Naive B cell (primary cell): ENCODE measurements around the gene MAP2K5. TPM values are rescaled to one million over a fixed set of nuclear protein-coding genes. Genes with fewer than 3 reads are reported as not detected.
A peak's percentile ranks its signal among the peaks of the same experiment; 100 is the strongest.

Experiments used
- ATAC-seq, 2 donors: fragments of 150-1000 bp; cut with Tn5 transposase; 2 replicates each; pipeline ENCODE4 v1.10.0; 2021; ENCODE audit warnings: low read depth in 2 of 2, mild to moderate bottlenecking in 2 of 2, moderate library complexity in 2 of 2
- DNase-seq: peaks from one replicate; pipeline ENCODE4 v3.0.0; 2022
- H3K27ac Mint-ChIP-seq, 6 donors: one replicate each; pipeline ENCODE4 v1.8.0; 2020 to 2022; ENCODE audit warnings: mild to moderate bottlenecking in 6 of 6, mixed read lengths in 6 of 6, moderate library complexity in 5 of 6, inconsistent platforms in 2 of 6
- H3K27me3 Mint-ChIP-seq, 3 donors: one replicate each; pipeline ENCODE4 v1.8.0; 2021 to 2022; ENCODE audit warnings: mixed read lengths in 3 of 3, mild to moderate bottlenecking in 1 of 3
- H3K36me3 Mint-ChIP-seq, 2 donors: one replicate each; pipeline ENCODE4 v1.8.0; 2020 to 2022; ENCODE audit warnings: mixed read lengths in 2 of 2, inconsistent platforms in 1 of 2, mild to moderate bottlenecking in 1 of 2
- H3K4me1 Mint-ChIP-seq, 3 donors: one replicate each; pipeline ENCODE4 v1.8.0; 2020 to 2022; ENCODE audit warnings: mixed read lengths in 3 of 3, inconsistent platforms in 1 of 3, mild to moderate bottlenecking in 1 of 3, moderate library complexity in 1 of 3
- H3K4me3 Mint-ChIP-seq, 8 donors: one replicate each; pipeline ENCODE4 v1.8.0; 2020 to 2022; ENCODE audit warnings: mild to moderate bottlenecking in 8 of 8, mixed read lengths in 8 of 8, moderate library complexity in 8 of 8, inconsistent platforms in 2 of 8
- H3K9me3 Mint-ChIP-seq, 7 donors: one replicate each; pipeline ENCODE4 v1.8.0; 2020 to 2022; ENCODE audit warnings: mixed read lengths in 7 of 7, mild to moderate bottlenecking in 5 of 7, inconsistent platforms in 2 of 7, moderate library complexity in 1 of 7
- polyA plus RNA-seq, 6 donors: library from polyadenylated mRNA; unstranded; fragments of 300-500 nt; fragmentation: Illumina TruSeq; gene quantifications; one replicate each; pipeline ENCODE4 v1.2.3, GENCODE V29; 2021; ENCODE audit warnings: low read depth in 6 of 6

The MAP2K5 gene
- polyA plus RNA-seq, 6 donors from 2014 or later = 11.4 to 23.1 (median 14.7) TPM

DNA sequence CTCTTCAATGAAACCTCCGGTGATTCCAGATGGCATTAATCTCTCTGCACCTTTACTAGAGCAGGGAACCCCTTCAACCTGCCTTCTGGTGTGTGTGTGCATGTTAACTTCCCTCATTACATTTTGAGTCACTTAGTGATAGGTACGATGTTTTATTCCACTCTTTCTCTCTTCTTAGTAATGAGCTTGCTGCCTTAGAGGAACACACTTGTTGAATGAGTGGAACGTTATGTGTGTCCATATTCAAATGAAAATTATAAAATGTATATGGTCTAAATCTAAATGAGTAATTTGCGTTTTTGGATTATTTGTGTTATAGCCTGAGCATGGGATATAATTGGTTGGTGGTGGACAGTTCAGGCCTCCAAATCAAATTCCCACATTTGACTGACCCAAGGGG lies 12.1 kb downstream of the MAP2K5 start:
- peaks cover 0 to 8% (median 4%) of the 10 kb centered on the region in 7 donors for H3K9me3 Mint-ChIP-seq

DNA sequence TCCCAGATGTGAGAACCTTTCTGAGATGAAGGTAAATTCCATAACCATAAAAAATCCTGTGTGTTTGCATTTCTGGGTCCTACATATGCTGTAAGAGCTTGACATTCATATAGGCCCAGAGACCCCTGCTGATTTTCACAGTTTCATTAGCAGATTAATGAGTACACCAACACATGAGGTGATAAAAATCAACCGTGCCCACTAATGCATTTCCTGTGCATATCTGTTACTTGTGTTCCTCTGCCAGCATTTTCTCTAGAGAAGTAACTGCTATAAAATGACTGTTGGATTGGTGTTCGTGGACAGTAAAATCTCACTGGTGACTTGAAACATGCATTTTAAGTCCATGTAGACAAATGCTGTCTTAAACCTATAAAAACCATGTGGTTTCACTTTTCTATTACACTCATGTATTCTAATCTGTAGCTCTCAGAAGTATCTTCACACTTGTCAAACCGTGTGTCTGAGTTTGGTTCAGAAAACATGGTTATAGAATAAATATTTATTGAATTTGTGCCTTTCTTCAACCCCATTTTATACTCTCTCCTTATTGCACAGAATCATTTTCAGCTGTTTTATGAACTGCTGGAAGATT lies 14.6 kb downstream of the MAP2K5 start:
- Mint-ChIP-seq H3K9me3 (peaks cover 0 to 8% (median 4%) of the 10 kb centered on the region in 7 donors), H3K4me3 (no peak overlapping the region), H3K4me1 (peaks cover 4 to 31% (median 8%) of the 10 kb centered on the region in 3 donors), H3K27ac (peak overlapping the region in 1 of 6 donors; percentile 8), H3K36me3 (peaks cover 18 to 43% of the 10 kb centered on the region in 2 donors), H3K27me3 (no peaks in the 10 kb centered on the region)
- no peak for ATAC-seq
- DNase-seq = no peak

More for the DNA sequence above, 12.1 kb downstream of the MAP2K5 start:
- Mint-ChIP-seq H3K4me1 (peaks cover 2 to 19% (median 4%) of the 10 kb centered on the region in 3 donors), H3K36me3 (peaks cover 18 to 36% of the 10 kb centered on the region in 2 donors), H3K27ac (peak overlapping the region in 1 of 6 donors; percentile 72), H3K4me3 (no peak overlapping the region), H3K27me3 (no peaks in the 10 kb centered on the region)
- DNase-seq (no peak), ATAC-seq (no peak)

DNA sequence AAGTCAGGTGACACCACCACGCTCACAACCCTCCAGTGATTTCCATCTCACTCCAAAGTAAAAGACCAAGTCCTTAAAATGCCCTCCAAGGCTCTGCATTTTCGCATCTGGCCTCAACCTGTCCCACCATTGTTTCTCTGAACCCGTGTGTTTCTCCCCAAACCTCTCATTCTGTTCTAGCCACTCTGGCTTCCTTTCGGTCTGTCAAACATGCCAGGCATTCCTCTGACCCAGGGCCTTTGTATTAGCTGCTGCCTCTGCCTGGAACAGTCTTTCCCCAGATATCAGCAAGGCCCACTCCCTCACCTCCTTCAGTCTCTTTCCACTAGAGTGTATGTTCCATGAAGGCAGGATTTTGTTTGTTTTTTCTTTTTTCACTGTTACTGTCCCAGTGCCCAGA lies 16.0 kb downstream of the MAP2K5 start:
- Mint-ChIP-seq H3K27ac (peak overlapping the region in 3 of 6 donors; percentile 3 to 67 (median 15)), H3K4me3 (no peak overlapping the region), H3K27me3 (no peaks in the 10 kb centered on the region), H3K4me1 (peaks cover 4 to 31% (median 8%) of the 10 kb centered on the region in 3 donors), H3K36me3 (peaks cover 18 to 48% of the 10 kb centered on the region in 2 donors), H3K9me3 (peaks cover 0 to 8% (median 4%) of the 10 kb centered on the region in 7 donors)
- DNase-seq (no peak), ATAC-seq (no peak)

DNA sequence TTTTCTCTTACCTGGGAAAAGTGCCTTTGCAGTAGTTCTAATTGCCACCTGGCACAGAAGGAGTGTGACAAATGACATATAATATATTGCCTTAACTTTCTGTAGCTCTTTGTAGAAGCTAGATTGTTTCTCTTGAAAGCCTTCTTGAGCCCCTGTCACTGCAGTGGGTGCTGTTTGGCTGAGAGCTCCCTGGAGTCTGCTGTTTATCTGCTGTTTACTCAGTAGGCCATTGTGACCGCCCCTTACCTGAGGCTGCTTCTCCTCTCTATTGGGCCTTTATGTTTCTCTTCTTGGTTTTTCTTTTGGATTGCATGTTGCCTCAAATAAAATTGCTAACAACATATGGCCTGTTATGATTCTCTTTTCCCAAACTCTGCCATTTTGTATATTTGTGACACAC lies 16.7 kb downstream of the MAP2K5 start:
- H3K4me3 Mint-ChIP-seq = no peak overlapping the region
- H3K9me3 Mint-ChIP-seq = peaks cover 0 to 8% (median 4%) of the 10 kb centered on the region in 7 donors
- DNase-seq (no peak), ATAC-seq (no peak)
- H3K27me3 Mint-ChIP-seq = no peaks in the 10 kb centered on the region
- peaks cover 18 to 48% of the 10 kb centered on the region in 2 donors for H3K36me3 Mint-ChIP-seq
- no peak overlapping the region for H3K27ac Mint-ChIP-seq
- H3K4me1 Mint-ChIP-seq = peaks cover 4 to 36% (median 11%) of the 10 kb centered on the region in 3 donors

DNA sequence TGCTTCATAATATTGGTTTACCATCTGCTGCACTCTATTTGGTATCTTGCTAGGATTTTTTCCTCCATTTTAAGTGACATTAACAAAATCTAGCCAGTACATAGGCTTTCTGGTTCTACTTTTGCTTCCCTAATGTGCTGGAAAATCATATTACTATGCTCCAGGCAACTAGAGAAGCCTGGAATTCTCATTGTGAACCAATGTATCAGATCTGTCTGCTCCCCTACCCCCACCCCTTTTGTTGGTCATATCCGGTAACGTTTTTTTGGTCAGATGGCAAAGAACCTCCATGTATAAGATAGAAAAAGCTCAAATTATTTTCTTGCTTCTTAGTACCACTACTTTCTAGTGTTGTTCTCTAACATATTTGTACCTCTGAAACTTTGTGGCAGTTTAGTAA lies 17.1 kb downstream of the MAP2K5 start:
- Mint-ChIP-seq H3K27ac (no peak overlapping the region), H3K4me3 (no peak overlapping the region), H3K9me3 (peaks cover 0 to 8% (median 4%) of the 10 kb centered on the region in 7 donors), H3K27me3 (no peaks in the 10 kb centered on the region), H3K4me1 (peaks cover 4 to 39% (median 16%) of the 10 kb centered on the region in 3 donors), H3K36me3 (peaks cover 18 to 45% of the 10 kb centered on the region in 2 donors)
- ATAC-seq = no peak
- DNase-seq = no peak

DNA sequence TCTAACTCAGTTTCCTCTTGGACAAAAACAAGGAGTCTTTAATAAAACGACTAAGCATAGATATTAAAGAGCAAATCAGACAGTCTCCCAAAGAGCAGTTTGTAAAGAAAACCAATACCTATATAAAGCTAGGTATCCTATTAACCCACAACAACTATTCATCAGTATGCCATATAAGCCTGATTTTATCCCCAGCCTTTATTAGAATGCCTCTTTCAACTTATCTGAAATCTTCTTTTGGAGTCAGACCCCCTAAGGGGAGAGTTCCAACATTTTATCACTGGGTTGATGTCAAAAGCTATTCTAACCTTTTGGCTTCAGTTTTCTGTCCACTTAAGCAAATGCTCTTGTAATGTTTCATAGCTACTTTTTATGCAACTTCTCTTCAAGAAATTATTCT lies 17.8 kb downstream of the MAP2K5 start:
- H3K9me3 Mint-ChIP-seq = peaks cover 0 to 8% (median 4%) of the 10 kb centered on the region in 7 donors
- H3K27me3 Mint-ChIP-seq = no peaks in the 10 kb centered on the region
- DNase-seq = no peak
- H3K4me3 Mint-ChIP-seq = no peak overlapping the region
- H3K36me3 Mint-ChIP-seq = peaks cover 11 to 38% of the 10 kb centered on the region in 2 donors
- peaks cover 9 to 41% (median 16%) of the 10 kb centered on the region in 3 donors for H3K4me1 Mint-ChIP-seq
- H3K27ac Mint-ChIP-seq = no peak overlapping the region
- no peak for ATAC-seq

DNA sequence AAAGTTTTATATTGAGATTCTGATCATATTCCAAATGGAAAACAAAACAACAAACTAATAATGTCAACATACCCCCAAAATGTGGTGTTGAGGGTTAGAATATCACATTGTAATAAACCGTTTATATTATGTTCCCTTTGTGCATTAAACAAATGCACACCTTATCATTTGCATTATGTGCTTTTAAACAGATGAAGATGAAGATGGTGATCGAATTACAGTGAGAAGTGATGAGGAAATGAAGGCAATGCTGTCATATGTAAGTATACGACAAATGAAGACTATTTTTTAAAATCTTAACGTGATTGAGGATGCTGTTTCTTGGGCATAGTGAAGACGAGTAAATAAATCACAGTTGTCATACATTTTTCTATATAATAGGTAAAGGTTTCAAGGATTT lies 20.6 kb downstream of the MAP2K5 start:
- Mint-ChIP-seq H3K9me3 (peaks cover 0 to 5% (median 4%) of the 10 kb centered on the region in 7 donors), H3K36me3 (peaks cover 10 to 32% of the 10 kb centered on the region in 2 donors), H3K27me3 (no peaks in the 10 kb centered on the region), H3K4me3 (no peak overlapping the region), H3K27ac (no peak overlapping the region), H3K4me1 (peaks cover 9 to 33% (median 12%) of the 10 kb centered on the region in 3 donors)
- no peak for ATAC-seq
- no peak for DNase-seq

DNA sequence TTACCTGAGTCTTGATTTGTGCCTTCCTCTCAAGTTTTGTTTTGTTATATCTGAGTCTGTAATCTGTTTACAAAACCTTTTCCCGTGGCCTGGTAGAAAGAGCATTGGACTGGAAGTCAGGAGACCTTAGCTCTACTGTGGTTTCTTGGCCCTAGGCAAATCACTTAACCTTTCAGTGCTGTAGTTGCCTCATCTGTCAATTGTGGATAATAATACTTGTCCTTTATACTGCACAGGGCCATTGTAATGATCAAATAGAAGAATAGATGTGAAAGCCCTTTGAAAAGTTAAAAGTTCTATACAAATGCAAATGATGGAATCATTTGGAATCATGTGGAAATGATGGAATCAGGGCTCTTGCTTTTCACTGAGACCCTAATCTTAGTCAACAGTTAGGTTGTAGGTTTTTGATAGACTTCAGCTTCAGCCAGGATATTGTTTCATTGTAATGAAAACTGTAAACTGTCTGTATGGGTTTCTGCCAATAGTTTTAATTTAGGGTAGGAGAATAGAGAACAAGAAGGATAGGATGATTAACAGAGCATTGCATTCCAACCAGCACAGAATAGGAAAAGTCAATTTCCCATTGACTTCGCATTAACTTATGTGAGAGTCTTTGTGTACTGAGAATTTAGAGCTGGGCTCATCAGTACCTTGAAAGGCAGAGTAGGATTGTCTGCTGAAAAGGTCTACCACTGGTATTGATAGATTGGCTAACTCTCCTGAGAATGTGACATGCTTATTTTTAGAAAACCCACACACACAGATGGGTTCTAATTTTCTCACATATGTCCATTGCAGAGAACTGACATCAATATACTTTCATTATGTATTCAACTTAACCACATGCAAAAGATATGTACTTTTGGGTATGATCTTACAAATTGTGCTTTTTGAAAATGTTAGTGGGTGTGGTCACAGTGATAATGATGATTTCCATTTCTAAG lies 21.8 kb downstream of the MAP2K5 start:
- Mint-ChIP-seq H3K9me3 (no peaks in the 10 kb centered on the region), H3K4me3 (no peak overlapping the region), H3K4me1 (peaks cover 9 to 31% (median 12%) of the 10 kb centered on the region in 3 donors), H3K36me3 (peaks cover 0 to 29% of the 10 kb centered on the region in 2 donors), H3K27me3 (no peaks in the 10 kb centered on the region), H3K27ac (peak overlapping the region in 1 of 6 donors; percentile 54)
- ATAC-seq (peak; percentile 21 to 60), DNase-seq (no peak)

DNA sequence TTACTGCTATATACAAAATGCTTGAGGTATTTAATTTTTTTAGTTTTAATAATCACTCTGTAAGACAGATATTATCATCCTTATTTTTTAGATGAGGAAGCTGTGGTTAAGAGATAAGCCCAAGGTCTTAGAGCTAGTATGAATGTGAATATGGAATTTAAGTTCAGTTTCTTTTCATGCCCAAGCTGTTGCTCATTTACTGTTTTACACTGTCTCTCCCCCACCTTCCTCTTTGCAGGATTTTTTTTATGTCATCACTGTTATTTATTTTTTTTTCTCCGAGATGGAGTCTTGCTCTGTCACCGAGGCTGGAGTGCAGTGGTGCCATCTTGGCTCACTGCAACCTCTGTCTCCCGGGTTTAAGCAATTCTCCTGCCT lies 22.5 kb downstream of the MAP2K5 start:
- peaks cover 0 to 22% of the 10 kb centered on the region in 2 donors for H3K36me3 Mint-ChIP-seq
- no peak for DNase-seq
- no peak overlapping the region for H3K4me3 Mint-ChIP-seq

DNA sequence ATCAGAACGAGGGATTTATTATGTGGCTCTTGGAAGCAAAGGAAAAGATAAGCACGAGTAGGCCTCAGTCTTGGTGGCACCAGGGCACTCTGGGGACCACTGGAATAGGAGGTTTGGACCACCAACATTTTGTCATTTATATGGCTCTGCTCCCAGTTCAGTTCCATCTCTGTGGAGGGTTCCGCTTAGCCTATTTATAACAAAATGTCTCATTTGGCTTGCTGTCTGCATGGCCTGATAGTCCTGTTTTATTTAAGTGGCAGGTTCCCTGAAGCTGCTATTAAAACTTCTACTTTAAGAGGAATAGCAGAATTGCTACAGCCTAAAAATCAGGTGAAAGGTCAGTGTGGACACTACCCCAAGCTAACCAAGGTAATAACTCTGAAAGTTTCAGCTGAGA lies 27.2 kb downstream of the MAP2K5 start:
- Mint-ChIP-seq H3K36me3 (peaks cover 0 to 17% of the 10 kb centered on the region in 2 donors), H3K4me3 (no peak overlapping the region), H3K9me3 (no peaks in the 10 kb centered on the region), H3K27ac (no peak overlapping the region), H3K27me3 (no peaks in the 10 kb centered on the region), H3K4me1 (peaks cover 8 to 15% (median 12%) of the 10 kb centered on the region in 3 donors)
- DNase-seq = no peak
- ATAC-seq = no peak

More for the DNA sequence above, 22.5 kb downstream of the MAP2K5 start:
- no peaks in the 10 kb centered on the region for H3K27me3 Mint-ChIP-seq
- H3K9me3 Mint-ChIP-seq = no peaks in the 10 kb centered on the region
- peak; percentile 9 to 21 for ATAC-seq
- H3K27ac Mint-ChIP-seq = peak overlapping the region in 1 of 6 donors; percentile 38
- H3K4me1 Mint-ChIP-seq = peaks cover 8 to 24% (median 12%) of the 10 kb centered on the region in 3 donors

DNA sequence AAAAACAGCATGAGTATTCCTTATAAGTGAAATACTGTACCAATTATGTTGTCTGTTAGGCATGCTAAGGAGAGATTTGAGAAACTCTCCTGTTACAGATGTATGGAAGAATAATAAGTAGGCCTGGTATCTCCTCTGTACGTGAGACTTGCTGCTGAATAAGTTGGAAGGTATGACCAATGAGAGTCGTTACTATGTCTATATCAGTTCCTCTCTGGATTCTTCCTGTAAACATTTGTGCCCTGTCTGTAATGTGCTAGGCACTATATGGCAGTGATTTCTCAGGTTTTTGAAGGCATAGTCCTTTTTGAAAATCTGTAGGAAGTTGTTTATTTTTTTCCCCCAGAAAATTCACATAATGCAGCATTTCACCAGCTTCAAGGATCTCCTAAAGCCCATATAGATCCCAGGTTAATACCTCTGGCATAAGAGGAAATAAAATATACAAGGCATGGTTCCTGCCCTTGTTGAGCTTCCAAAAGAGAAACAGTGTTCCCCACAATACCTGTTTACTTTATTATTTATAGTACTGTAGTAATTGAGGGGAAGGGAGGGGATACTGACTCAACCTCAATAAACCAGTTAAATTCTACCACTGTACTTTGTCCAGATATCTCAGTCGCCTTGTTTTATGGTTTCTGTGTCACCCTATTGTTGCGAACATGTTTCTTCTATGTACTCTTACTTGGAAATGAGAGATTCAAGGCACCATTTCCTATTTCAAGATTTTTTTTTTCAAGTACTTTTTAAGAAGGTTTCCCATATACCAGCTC lies 28.6 kb downstream of the MAP2K5 start:
- ATAC-seq (no peak), DNase-seq (no peak)
- no peaks in the 10 kb centered on the region for H3K9me3 Mint-ChIP-seq
- H3K36me3 Mint-ChIP-seq = peaks cover 0 to 17% of the 10 kb centered on the region in 2 donors
- H3K27ac Mint-ChIP-seq = no peak overlapping the region
- H3K27me3 Mint-ChIP-seq = no peaks in the 10 kb centered on the region
- H3K4me1 Mint-ChIP-seq = peaks cover 6 to 10% (median 8%) of the 10 kb centered on the region in 3 donors
- no peak overlapping the region for H3K4me3 Mint-ChIP-seq

DNA sequence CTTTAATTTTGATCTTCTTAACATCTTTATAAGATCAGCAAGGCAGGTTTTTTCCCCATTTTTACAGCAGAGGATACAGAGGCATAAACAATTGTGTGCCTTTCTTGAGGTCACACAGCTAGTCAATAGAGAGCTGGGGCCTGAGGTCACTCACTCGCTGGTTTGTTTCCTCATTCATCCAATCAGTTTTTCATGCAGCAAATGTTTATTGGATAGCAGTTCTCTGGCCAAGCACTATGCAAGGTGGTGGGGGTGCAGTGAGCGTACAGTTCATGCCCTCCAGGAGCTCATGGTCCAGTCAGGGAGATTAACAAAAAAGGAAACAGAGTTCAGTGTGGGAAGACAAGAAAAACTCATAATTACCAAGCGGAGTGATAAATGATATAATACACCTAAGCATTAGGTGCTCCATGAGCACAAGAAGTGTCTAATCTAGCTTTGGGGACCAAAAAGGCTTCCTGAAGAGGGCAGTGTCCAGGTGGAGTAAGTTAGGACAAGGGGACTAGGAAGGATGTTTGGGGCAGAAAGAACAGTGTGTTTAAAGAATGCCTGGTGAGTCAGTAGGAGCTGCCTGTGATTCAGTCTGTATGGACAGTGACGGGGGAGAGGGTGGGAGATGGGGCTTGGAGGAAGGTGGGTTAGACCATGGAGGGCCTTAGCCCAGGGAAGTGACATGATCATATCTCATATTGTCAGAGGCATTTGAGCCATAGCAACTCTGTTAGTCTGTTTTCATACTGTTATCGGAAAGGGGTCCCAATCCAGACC lies 29.3 kb downstream of the MAP2K5 start:
- ATAC-seq = no peak
- H3K27me3 Mint-ChIP-seq = no peaks in the 10 kb centered on the region
- no peak for DNase-seq
- no peaks in the 10 kb centered on the region for H3K9me3 Mint-ChIP-seq
- H3K4me3 Mint-ChIP-seq = no peak overlapping the region
- H3K4me1 Mint-ChIP-seq = peaks cover 6 to 10% (median 8%) of the 10 kb centered on the region in 3 donors
- peaks cover 0 to 17% of the 10 kb centered on the region in 2 donors for H3K36me3 Mint-ChIP-seq
- peak overlapping the region in 1 of 6 donors; percentile 4 for H3K27ac Mint-ChIP-seq
